Epithelial cell of prostate (primary cell): ENCODE data around the gene MGLL.
A peak's percentile ranks its signal among the peaks of the same experiment; 100 is the strongest.

Experiments used
- DNase-seq: peaks from one replicate; pipeline ENCODE4 v3.0.0-alpha.2; 2011; ENCODE audit warnings: low read depth, low spot score
- H3K27ac ChIP-seq: fragments of 450-650 bp; 2 replicates; pipeline ENCODE4 v1.5.1; 2017; ENCODE audit warnings: mild to moderate bottlenecking

The MGLL gene

DNA sequence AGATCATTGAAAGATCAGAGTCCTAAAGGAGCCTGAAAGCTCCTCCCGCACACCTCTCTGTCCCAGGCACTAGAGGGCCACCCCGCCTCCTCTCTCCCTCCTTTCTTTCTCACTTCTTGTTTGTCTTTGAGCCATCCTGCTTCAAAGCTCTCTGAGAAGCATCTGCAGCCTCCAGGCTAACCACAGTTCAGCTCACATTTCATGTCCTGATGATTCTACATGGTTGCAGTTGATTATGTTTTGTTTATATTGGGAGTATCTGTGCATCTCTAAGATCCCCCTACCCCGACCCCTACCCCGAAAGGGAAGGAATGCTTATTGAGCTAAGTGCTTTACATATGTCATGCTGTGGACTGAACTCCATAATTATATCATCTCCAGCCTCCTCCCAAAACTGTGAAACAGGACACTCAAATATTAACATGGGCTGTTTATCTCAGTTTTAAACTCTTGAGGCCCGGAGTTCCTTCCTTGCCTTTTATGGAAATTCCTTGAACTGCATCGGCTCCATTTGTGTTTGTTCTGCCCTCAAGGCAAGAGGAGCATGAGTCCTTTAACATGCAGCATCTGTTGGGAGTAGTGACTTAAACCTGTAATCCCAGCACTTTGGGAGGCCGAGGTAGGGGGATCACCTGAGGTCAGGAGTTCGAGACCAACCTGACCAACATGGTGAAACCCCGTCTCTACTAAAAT is 30.9 kb downstream of the MGLL start:
- DNase-seq, result no peak
- H3K27ac ChIP-seq, result peak overlapping the region; percentile 33

DNA sequence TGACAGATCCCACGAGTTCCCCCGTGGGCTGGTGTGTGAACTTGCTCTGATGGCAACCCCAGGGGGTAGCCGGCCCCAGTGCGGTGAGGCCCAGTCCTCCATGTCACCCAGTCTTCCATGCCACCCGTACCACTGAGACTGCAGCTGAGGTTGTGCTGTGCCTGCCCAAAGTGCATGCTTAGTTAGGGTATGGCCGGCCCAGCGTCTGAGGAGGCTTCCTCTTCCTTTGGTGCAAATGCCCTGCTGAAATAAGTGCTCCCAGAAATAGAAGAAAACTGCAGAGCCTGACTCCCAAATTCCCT is 31.5 kb downstream of the MGLL start:
- H3K27ac ChIP-seq, result peak overlapping the region; percentile 33
- DNase-seq, result no peak

DNA sequence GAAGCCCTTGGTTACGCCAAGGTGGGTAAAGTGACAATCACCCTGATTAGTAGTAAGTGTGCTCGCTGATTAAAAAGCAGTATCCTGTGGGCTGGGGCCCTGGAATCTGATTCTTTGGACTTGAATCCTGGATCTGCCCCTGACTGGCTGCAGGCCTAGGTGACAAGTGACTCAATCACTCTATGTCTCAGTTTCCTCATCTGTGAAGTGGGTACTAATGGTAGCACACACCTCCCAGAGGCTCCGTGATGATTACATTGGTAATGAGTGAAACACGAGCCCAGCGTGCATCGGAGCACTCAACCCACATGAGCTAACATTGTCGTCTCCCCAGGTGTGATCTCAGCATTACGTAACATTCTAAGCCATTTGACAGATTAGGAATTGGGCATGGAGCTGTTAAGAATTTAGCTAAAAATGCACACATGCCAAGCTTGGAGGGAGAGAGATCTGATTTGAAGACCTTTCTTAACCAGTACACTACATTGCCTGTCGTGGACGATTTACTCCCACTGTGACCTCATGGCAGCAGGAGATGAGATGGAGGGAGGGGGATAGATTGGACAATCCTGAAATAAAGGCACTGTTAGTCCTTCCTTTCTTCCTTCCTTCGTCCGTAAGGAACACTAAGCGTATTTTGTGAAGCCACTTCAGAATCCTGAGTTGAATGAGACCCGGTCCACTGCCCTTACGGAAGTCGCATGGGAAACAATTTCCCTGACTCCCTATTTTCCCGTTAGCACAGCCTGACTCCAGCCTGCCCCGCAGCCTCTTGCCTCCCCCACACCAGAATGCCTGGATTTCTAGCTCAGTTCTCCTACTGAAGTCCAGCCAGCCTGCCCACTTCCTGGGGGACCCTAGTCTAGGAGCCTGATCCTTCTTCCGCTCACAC is 32.1 kb downstream of the MGLL start:
- H3K27ac ChIP-seq, result no peak overlapping the region
- DNase-seq, result no peak

DNA sequence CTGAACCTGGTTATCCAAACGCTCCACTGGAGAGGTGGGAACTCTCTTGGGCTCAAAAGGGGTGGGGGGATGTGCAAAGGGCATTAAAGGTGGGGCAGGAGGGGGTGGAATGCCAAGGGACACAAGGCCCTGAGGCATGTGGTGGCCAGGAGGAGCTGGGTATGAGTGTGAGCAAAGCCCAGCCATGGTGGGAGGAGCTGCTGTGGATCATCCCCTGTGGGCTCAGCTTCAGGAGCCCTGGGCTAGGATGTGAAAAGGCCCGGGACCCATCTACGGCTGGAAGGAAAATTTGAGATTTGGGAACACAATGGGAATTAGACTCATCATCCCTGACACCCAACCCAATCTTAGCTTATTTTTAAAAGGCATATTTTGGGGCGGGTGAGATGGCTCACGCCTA is 33.3 kb downstream of the MGLL start:
- no peak for DNase-seq

DNA sequence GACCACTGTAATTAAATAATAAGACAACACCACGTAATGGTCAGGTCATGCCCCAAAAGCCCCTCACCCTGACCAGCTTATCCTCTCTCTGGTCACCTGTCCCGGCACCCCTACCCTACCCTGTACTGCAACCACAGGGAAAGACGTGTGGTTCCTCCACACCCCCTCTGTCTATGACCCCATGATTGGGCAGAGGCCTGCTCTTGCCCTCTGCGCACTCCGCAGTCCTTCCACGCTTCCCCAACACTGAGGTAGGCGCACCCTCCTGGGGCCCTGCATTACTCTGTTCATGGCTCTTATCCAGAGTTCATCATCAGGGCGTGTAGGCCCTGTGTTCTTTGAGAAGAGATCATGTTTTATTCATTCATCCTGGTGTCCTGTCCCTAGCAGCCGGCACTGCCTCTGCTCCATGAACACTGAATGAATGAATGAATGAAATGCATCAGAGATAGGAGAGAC is 33.8 kb downstream of the MGLL start:
- DNase-seq, result no peak
- H3K27ac ChIP-seq, result no peak overlapping the region

More for the DNA sequence above, 33.3 kb downstream of the MGLL start:
- H3K27ac ChIP-seq, result no peak overlapping the region

DNA sequence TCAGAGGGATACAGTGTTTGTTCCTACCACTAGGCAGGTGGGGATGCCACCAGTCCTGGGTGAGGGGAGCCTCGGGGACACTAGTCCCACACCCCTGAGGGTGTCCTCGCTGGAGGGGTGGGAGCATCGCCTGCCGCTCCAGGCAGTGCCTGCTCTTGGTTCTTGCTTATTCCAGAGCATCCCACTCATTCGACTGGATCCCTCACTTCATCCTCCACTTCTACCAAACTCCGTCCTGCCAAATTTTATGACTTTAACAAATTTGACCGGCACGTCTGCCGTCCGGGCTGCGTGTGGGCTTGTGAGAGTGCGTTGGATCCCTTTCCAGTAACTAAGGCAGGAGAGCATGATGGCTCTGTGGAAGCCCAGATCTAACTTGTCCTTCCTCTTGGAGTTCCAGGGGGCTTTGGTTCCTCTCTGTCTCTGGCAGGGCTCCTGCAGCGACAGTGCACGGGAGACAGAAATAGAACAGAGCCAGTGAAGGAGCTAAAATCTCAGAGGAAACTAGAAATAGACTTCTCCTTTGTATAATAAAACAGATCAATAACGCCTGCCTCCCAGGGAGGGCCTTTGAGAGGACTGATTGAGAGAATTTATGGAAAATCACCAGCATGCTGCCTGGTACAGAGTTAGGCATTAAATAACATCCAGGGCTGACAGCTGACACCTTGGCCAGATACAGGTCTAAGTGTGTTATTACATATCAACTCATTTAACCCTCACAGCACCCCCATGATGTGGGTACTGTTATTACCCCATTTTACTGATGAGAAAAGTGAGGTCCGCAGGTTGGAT is 34.5 kb downstream of the MGLL start:
- no peak overlapping the region for H3K27ac ChIP-seq
- no peak for DNase-seq

DNA sequence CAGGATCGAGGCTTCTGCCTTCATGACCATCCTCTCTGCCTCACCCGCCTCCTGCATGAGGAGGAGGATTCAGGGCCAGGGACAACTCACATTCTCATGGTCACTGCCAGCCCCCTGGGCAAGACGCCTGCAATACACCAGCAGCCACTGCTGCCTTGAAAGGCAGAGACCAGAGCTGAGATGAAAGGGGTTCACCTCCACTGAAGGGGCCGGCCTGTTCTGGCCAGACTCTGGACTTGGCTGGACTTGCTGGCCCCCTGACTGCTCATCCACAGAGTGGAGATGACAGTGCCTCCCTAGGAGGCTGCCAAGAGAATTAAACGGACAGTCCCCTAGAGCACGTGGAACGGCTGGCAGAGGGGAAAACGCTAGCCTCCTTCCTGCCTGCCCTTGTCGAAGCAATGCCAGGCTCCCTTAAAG is 35.2 kb downstream of the MGLL start:
- DNase-seq, result no peak
- no peak overlapping the region for H3K27ac ChIP-seq

DNA sequence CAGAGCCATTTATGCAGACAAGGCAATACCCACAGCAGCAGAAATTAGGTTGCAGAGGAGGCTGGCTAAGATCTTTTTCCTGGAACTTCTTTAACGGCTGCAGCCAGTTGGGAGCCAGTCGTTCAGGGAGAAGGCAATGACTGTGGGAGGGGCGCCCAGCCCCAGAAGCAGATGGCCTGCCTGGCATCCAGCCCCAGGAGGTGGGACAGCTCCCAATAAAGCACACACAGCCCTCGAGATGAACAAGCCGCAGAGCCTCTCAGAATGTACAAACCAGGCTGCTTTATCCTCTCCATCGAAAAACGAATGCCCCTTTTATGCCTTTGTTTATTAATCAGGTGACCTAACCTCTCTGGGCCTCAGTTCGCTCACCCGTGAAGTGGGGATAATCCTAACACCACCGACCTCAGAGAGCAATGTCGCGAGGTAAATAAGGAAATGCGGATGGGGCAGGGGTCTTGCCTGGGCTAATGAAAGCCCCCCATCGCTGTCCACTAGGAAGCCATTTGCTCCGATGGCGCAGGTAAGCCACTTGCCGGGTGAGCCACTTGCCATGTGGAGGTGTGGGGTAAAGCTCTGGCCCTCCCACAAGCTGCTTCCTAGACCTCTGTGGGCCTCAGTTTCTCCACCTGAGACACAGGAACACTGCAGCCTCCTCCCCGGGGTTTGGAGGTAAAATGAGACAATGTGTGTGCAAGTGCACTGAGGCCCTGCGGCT is 35.8 kb downstream of the MGLL start:
- no peak for DNase-seq
- H3K27ac ChIP-seq, result no peak overlapping the region

DNA sequence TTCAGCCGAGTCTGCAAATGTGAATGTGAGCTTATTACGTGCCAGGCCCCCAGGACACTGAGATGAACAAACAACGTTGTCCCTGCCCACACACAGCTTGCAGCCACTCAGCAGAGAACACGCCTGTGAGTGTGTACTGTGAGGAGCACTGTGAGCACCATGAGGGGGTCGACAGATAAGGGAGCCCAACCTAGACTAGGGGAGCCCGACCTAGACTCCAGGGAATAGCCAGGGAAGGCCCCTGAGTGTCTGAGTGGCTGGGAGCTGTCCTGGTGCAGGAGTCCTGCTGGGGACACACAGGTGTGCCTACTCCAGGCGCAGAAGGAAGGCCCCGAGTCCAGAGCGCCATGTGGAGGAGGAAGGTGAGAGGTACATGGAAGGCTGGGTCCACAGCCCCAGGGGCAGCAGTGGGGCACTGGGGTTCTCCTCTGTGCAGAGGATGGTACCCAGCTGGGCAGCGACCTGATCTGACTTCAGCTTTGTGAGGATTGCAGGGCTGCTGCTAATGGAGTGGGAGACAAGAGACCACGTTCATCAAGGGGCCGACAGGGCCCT is 36.5 kb downstream of the MGLL start:
- no peak overlapping the region for H3K27ac ChIP-seq
- DNase-seq, result no peak

DNA sequence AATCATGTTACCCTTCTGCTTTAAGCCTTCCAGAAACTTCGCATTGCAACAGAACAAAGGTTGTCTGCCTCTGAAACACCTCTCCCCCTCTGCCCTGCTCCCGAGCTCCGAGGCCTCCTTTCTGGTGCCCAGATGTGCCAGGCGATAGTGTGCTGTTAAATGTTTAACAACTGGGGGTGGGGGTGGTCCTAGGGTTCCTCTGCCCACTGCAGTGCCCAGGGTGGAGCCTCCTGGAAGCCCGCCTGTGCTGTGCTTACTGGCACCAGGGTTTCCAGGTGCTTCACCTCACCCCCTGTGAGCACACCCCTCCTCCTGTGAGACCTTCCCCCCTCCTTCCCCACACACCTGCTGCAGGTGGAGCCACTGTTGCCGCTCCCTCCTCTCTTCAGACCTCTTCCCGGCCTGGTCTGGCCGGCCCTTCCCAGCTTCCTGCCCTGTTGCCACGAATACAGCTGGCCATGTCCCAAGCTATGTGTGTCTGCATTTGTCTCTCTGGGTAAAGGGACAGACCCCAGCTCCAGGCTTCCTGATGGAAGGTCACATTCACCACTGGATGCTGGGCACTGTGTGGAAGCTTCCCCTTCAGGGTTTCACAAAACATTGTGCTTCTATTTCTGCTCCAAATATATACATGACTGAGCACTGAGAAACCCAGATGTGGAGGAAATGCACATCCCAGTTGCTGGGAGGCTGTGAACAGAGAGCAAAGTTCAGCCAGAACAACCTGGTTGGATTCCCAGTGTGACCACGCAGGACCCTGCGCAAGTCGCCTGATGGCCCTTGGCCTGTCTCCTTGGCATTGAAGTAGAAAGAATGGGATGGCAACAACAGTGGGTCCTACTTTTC is 37.2 kb downstream of the MGLL start:
- DNase-seq, result no peak
- no peak overlapping the region for H3K27ac ChIP-seq

DNA sequence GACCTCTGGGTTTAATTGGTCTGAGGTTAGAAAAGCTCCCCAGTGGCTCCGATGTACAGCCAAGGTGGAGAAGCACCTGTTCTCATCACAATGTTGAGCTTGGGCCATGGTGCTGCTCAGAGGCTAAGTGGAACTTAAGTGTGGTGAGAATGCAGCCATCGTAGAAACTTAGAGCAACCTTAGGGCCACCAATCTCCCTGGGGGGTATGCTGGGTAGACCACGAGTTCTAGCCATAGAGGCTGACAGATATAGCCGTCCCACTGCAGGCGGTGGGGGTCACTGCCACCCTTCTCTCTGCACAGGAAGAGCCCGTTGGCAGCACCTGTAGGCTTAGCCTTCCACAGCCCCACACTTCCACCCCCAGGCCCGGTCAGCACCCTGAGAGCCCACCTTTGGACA is 38.0 kb downstream of the MGLL start:
- no peak overlapping the region for H3K27ac ChIP-seq
- DNase-seq, result no peak

DNA sequence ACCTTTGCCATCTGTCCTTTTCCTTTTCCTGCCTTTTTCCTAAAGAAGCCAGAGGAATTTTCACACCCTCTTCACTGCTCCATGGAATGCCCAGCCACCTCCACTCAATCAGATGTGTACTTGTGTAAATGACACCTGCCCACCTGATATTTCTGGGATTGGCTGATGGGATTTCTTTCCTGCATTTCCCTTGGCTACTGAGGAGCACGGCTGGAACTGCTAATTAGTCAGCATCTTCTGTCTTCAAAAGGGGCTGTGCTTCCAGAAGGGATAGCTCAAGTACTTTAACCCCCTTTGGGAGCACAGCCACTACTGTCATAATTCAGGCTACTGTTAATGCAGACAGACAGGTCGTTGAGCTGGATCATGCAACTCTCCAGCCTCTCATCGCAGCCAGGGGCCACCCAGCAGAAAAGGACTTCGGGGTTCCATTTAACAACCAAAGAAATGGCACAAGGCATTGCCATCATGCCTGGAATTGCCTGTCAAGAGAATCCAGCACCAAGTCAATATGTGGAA is 38.6 kb downstream of the MGLL start:
- no peak for DNase-seq
- no peak overlapping the region for H3K27ac ChIP-seq

DNA sequence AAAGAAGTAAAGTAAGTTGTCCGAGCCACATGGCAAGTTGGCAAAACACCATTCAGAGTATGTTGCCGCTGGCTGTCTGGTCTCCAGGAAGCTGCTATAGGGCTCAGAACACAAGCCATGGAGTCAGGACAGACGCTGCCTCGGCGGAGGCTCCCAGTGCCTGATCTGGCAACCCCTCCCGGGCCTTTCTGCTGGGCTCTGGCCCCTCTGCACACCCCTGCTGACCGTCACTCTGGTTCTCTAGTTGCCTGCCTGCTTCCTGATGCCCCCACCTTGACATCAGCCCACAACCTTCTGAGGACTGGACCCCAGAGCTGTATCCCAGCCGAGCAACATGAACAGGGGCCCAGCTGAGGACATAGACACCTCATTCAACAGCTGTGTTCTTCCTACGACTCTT is 39.1 kb downstream of the MGLL start:
- no peak for DNase-seq
- no peak overlapping the region for H3K27ac ChIP-seq

DNA sequence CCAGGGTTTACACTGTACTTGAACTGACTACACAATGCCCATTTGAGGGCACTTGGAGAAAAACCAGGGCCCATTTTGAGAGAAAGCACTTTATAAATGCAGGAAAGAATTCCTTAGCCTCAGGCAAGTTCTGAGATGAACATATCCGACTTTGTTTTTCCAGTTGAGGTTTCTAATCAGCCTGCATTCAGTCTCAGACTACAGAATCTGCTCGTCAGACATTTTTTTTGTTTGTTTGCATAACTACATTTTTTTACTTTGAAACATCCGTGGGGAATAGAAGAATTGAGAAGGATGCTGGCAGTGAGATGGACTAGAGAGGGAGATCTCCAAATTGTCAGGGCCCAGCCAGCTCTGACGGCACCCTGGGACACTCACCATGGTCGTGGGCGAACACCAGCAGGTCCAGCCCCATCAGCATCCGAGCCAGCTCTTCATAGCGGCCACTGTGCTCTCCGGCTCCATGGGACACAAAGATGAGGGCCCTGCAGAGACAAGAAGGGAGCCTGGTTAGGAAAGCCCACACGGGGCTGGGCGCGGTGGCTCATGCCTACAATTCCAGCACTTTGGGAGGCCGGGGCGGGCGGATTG is 40.8 kb downstream of the MGLL start:
- no peak for DNase-seq
- H3K27ac ChIP-seq, result no peak overlapping the region

DNA sequence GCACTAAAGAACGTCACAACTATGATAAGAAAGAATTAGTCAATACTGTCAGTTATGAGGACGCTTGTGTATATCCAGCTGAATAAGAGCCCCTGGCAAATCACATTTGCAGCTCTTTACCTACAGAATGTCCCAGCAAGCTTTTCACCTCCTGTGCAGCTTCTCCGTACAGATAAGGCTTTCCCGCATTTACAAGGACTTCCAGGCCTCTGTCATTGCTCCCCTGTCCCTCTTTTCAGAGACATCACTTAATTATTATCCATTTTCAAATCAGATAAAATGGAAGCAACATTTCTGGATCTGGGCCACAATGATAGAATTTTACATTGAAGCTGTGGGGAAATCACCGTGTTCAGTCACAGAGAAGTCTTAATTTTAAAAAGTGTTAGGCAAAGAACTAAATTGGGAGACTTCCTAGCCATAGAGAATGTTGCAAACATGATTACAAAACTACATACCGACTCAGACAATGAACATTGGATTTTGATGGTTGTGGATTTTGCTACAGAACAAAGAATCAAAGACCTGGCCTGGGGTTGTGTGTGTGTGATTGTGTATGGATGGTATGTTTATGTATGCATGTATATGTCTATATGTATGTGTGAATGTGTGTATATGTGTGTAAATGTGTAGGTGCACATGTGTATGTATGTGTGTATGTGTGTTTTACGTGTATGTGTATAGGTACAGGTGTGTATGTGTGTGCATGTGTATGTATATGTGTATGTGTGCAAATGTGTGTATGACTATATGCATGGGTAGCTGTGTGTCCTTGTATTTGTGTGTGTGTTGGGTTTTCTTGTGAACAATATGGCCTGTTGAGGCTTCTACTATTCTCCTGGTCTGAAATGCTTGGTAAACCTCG is 41.5 kb downstream of the MGLL start:
- no peak for DNase-seq
- no peak overlapping the region for H3K27ac ChIP-seq

DNA sequence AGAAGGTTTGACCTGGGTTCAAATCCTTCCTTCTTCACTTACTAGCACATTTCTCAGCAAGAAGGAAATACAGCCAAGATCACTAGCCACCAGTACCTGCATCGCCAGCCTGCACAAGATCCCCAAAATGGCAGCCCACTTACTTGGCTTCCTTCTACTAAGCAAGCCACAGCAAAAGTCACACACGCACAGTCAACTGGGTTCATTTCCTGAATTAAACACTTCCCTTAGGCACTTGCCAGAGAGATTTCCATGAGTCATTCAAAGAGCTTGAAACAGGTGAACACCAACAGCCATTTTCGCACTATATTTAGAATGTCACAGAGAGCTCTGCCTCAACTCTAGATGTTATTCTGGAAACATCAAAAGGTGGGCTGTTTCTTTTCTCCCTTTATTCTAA is 42.6 kb downstream of the MGLL start:
- DNase-seq, result no peak
- peak overlapping the region; percentile 15 for H3K27ac ChIP-seq

DNA sequence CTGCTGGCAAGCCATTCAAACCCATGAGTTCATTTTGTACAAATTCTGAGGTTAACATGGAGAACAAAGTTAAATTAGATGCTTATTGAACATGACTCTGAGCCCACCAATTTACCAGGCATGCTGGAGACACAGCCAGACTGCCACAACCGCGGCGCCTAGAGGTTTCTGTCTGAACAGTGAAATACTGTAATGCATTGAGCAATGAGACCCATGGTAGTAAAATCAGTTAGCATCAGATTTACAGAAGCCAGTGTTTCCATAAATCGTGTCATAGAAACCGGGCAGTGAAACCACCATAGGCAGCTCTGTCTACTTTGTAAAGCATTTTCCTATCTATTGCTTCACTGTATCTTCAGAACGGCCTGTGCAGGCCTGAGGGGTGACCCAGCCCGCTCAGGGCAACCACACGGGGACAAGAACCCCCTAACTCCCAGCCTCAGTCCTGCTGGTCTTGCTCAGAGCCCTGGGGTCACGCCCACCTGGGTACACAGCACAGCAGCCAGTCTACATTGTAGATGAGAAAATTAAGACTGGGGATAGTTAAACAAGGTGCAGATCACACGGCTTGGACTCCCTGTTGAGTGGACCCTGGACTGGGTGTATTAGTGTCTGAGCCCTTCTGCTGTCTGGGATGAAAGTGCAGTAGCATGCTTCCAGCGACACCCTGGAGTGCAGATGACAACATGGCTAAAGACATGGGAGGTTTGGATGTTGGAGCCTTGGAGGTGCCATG is 44.2 kb downstream of the MGLL start:
- no peak overlapping the region for H3K27ac ChIP-seq
- no peak for DNase-seq
